ENCODE data around the gene HIVEP2. TPM values are rescaled to one million over a fixed set of nuclear protein-coding genes. Genes with fewer than 3 reads are reported as not detected.

Gene HIVEP2
- total RNA-seq, 1 experiment from 2014 or later, result 3.2 TPM

DNA sequence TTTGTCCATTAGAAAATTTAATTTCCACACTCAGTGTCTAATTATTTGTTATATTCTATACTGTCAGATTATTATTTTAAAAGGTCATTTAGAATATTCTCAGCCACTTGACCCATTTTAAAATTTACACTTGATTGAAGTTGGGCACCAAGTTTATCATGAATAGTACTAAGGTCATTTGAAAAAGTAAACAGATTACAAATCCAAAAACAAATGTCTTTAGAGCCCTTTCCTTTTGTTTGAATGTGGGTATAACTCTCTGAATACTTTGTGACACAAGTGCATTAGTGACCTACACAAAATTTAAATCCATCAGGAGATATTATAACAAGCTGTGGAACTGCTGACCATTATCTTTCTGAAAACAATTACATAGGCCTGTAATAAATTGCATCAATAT is 11.3 kb downstream of the HIVEP2 start:
- H3K4me1 ChIP-seq (ENCODE audit: insufficient read depth, low read length, poor library complexity, severe bottlenecking), result no peaks in the 10 kb centered on the region
- intact Hi-C loops (cut with micrococcal nuclease; ENCODE audit: unreplicated experiment), result no loop called here
- no peaks in the 10 kb centered on the region for H3K36me3 ChIP-seq (ENCODE audit: insufficient read depth, low read length, poor library complexity, severe bottlenecking)
- H3K27me3 ChIP-seq (replicated peaks; ENCODE audit: insufficient read depth, low read depth, low read length, poor library complexity), result peaks cover 2% of the 10 kb centered on the region
- TF ChIP-seq, protein P1, sequence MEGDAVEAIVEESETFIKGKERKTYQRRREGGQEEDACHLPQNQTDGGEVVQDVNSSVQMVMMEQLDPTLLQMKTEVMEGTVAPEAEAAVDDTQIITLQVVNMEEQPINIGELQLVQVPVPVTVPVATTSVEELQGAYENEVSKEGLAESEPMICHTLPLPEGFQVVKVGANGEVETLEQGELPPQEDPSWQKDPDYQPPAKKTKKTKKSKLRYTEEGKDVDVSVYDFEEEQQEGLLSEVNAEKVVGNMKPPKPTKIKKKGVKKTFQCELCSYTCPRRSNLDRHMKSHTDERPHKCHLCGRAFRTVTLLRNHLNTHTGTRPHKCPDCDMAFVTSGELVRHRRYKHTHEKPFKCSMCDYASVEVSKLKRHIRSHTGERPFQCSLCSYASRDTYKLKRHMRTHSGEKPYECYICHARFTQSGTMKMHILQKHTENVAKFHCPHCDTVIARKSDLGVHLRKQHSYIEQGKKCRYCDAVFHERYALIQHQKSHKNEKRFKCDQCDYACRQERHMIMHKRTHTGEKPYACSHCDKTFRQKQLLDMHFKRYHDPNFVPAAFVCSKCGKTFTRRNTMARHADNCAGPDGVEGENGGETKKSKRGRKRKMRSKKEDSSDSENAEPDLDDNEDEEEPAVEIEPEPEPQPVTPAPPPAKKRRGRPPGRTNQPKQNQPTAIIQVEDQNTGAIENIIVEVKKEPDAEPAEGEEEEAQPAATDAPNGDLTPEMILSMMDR (conservative IDR thresholded peaks at IDR 0.05; ENCODE audit: low read depth, low read length), result no peak
- TF ChIP-seq EZH2 (IDR thresholded peaks at IDR 0.05; ENCODE audit: borderline replicate concordance, low read depth, low read length, poor library complexity, severe bottlenecking), result no peak
- ChIA-PET CTCF (no interaction called here), POLR2A (ENCODE audit: low non-redundant PET) (no interaction called here)
- no peak overlapping the region for H3K4me3 ChIP-seq (ENCODE audit: low read depth, low read length, poor library complexity, severe bottlenecking)
- H3K9me3 ChIP-seq (ENCODE audit: low read depth, low read length, poor library complexity, severe bottlenecking), result no peaks in the 10 kb centered on the region
- BruUV-seq (replicated peaks), result no TSS peak
- no peak for DNase-seq (ENCODE audit: low spot score)
- no peak overlapping the region for H3K27ac ChIP-seq (ENCODE audit: low read depth, low read length, poor library complexity, severe bottlenecking)

DNA sequence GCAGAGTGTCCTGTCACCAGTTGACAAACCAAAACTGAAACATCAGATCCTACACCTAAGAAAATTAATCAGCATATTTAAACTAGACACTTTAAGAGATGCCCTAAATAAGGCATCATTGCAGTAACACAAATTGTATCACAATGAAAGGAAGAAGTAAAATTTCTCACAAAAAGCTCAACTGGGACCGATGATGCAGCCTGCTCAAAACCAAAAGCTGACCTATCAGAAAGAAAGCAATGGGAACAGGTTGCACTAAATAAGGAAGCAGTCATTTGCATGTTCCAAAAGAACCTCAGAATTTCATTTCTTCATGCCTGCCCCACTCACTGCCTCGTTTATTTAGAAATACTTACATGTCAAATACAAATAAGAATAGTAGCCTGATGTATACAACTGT is 12.1 kb downstream of the HIVEP2 start:
- no peak overlapping the region for H3K27ac ChIP-seq (ENCODE audit: low read depth, low read length, poor library complexity, severe bottlenecking)
- TF ChIP-seq, protein P1 (conservative IDR thresholded peaks at IDR 0.05; ENCODE audit: low read depth, low read length), result no peak
- no peak for TF ChIP-seq EZH2 (IDR thresholded peaks at IDR 0.05; ENCODE audit: borderline replicate concordance, low read depth, low read length, poor library complexity, severe bottlenecking)
- H3K27me3 ChIP-seq (replicated peaks; ENCODE audit: insufficient read depth, low read depth, low read length, poor library complexity), result peaks cover 10% of the 10 kb centered on the region
- intact Hi-C loops (cut with micrococcal nuclease; ENCODE audit: unreplicated experiment), result no loop called here
- no peaks in the 10 kb centered on the region for H3K36me3 ChIP-seq (ENCODE audit: insufficient read depth, low read length, poor library complexity, severe bottlenecking)
- ChIA-PET POLR2A (ENCODE audit: low non-redundant PET) (no interaction called here), CTCF (no interaction called here)
- DNase-seq (ENCODE audit: low spot score), result no peak
- no TSS peak for BruUV-seq (replicated peaks)
- H3K9me3 ChIP-seq (ENCODE audit: low read depth, low read length, poor library complexity, severe bottlenecking), result no peaks in the 10 kb centered on the region
- no peaks in the 10 kb centered on the region for H3K4me1 ChIP-seq (ENCODE audit: insufficient read depth, low read length, poor library complexity, severe bottlenecking)
- no peak overlapping the region for H3K4me3 ChIP-seq (ENCODE audit: low read depth, low read length, poor library complexity, severe bottlenecking)

GRCh38 chr6:142929751-142930358 is 15.1 kb downstream of the HIVEP2 start:
- H3K9me3 ChIP-seq (ENCODE audit: low read depth, low read length, poor library complexity, severe bottlenecking), result no peaks in the 10 kb centered on the region
- peaks cover 7% of the 10 kb centered on the region for H3K4me1 ChIP-seq (ENCODE audit: insufficient read depth, low read length, poor library complexity, severe bottlenecking)
- DNase-seq (ENCODE audit: low spot score), result no peak
- no peak overlapping the region for H3K4me3 ChIP-seq (ENCODE audit: low read depth, low read length, poor library complexity, severe bottlenecking)
- peaks cover 28% of the 10 kb centered on the region for H3K27me3 ChIP-seq (replicated peaks; ENCODE audit: insufficient read depth, low read depth, low read length, poor library complexity)
- ChIA-PET POLR2A (ENCODE audit: low non-redundant PET) (no interaction called here), CTCF (no interaction called here)
- H3K36me3 ChIP-seq (ENCODE audit: insufficient read depth, low read length, poor library complexity, severe bottlenecking), result no peaks in the 10 kb centered on the region
- no peak for TF ChIP-seq EZH2 (IDR thresholded peaks at IDR 0.05; ENCODE audit: borderline replicate concordance, low read depth, low read length, poor library complexity, severe bottlenecking)
- TF ChIP-seq, protein P1 (conservative IDR thresholded peaks at IDR 0.05; ENCODE audit: low read depth, low read length), result no peak
- no TSS peak for BruUV-seq (replicated peaks)
- no peak overlapping the region for H3K27ac ChIP-seq (ENCODE audit: low read depth, low read length, poor library complexity, severe bottlenecking)
- intact Hi-C loops (cut with micrococcal nuclease; ENCODE audit: unreplicated experiment), result no loop called here

Data from A673 (cell line).